Amygdala (tissue), 56 donors: Measurements from ENCODE around the gene PRC1.

Experiments
- DNase-seq, 56 donors: peaks; one replicate each; lab custom pipeline; 2025; lab: John Stamatoyannopoulos, UW

The PRC1 gene

DNA sequence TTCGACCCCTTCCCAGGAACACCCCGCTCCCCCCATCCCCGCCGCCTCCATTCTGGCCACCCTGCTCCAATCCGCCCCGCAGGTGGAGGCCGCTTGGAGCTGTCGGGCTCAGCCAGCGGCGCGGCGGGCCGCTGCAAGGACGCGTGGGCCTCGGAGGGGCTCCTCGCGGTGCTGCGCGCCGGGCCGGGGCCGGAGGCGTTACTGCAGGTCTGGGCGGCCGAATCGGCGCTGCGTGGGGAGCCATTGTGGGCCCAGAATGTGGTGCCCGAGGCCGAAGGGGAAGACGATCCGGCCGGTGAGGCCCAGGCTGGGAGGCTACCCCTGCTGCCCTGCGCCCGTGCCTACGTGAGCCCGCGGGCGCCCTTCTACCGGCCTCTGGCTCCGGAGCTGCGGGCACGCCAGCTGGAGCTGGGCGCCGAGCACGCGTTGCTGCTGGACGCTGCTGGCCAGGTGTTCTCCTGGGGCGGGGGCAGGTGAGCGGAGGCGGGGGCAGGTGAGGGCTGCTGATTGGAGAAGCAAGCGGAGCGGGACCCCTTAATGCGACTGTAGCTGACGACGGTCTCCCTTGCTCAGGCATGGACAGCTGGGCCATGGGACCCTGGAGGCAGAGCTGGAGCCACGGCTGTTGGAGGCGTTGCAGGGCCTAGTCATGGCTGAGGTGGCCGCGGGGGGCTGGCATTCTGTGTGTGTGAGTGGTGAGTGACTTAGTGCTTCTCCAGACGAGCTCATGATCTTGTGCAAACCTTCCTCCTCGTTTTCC, 37.1 kb downstream of the PRC1 start:
- peak in 13 of 56 donors; percentile 14 to 59 (median 45) for DNase-seq

DNA sequence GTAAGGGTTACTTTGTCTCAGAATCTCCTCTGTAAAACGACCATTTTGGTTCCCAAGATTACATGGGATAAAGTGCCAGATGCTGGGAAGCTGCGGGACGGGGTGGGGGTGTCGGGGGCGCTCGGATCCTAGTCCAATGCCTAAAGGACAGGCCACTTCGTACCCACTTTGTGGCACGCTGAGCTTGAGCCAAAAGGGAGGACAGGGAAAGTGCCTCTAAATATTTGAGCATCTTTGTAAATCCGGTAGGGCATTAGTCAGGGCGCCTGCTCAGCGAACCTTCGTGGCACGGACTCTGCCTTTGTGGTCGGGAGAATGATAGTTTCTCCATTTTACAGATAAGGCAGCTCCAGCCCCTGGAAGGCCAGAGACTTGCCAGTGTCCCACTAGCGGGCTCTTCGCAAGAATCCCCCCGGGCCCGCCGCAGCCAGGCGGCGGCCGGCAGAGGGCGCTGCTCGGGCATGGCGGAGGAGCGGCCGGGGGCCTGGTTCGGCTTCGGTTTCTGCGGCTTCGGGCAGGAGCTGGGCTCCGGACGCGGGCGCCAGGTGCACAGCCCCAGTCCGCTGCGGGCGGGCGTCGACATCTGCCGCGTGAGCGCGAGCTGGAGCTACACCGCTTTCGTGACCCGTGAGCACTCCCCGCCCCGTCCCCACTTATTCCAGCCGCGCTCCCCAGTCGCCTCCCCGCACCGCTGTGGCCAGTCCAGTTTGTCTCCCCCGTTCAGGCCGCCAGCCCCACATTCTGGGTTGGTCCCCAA, 37.9 kb downstream of the PRC1 start:
- peak in 49 of 56 donors; percentile 8 to 78 (median 50) for DNase-seq

DNA sequence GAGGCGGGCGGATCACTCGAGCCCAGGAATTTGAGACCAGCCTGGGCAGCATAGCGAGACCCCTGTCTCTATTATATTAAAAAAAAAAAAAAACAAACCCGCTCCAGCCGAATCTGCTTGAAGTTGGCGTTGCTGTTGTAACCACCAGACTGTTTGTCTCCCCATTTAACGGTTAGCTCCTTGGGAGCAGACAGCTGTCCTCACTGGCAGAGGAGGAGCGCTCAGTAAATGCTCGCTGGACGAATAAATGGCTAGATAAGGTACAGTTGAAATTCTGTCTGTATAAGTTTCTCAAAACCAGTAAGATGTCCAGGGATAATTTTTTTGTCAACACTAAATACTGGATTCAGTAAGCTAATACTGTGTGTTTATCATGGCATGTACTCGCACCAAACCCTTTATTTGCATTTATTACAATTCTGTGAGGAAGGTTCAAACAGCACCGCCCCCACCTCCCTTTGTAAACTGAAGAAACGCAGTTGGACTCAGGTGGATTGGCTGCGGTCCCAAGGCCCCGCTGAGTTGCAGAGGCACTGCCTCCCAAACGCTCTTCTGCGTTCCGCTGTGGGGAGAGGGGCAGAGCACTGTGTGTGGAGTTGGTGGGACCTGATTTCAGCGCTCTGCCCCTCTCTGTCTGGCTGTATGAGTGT, 38.6 kb downstream of the PRC1 start:
- no peak for DNase-seq

DNA sequence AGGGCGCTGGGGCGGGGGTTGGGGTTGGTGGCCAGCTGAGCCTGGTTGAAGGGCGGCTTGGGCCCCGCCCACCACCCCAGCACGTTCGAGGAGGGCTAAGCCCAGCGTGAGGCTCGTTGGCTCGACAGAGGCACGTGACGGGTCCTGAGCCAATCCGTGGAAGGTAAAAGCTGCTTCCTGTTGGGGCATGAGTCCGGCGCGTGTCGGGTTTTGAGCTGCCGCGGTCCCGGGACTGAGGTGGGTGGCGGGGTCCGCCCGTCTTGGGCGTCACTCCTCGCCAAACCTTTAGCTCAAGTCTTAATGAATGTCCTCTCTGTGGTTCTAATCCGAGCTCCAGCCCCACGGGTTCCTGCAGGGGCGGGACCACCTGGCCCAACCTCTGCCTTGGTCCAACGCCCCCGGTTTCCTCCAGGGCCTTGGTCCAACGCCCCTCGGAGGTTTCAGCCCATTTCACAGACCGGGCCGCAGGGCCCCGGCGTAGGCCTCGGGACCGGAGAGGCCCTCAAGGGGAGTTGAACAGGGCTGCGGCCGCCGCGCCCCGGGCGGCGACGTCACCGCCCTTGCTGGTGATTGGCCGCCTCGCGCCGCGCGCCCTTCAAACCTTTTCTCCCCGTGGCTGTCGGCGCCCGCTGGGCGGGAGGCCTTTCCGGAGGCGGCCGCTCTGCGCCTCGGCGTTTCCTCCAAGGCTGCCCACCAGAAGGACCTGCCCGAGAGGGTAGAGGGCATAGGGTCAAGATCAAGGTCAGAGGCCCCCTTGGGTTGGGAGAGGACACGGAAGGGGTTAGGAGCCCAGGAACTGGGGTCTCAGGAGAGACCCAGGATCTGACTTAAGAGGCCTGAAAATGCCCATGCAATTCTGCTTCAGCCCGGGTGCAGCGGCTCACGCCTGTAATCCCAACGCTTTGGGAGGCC, 39.4 kb downstream of the PRC1 start, which contains the start of gene RCCD1:
Gene RCCD1, plus strand, starts transcription at position 173 of the 912 bp plus-strand sequence. CDS start 1,851 bp downstream, outside the sequence.
- peak; percentile 23 to 96 (median 88) for DNase-seq

DNA sequence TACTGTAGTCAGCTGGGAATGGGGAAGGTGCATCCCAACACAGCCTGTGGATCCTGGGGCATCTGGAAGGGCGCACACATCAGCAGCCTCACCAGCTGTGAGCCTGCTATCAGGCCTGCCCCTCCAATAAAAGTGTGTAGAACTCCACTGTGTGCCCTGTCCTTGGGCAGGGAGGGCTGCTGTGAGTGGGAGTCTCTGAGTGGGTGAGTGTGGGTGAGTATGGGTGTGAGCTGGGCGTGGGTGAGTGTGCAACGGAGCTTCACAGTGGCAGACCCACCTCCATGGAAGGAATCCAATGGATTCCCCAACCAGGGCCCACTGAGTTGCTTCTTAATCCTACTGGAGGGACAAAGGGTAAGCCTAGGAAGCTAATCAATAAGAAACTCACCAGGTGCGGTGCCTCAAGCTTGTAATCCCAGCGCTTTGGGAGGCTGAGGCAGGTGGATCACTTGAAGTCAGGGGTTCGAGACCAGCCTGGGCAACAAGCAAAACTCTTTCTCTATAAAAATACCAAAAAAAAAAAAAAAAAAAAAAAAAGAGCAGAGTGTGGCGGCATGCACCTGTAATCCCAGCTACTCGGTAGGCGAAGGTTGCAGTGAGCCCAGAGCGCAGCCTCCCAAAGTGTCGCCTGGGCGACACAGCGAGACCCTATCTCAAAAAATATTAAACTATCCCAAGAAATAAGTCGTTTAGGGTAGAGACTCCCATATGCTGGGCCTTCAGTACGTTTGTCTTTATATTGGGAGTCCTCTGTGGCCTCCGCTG, 40.2 kb downstream of the PRC1 start:
- DNase-seq: no peak

DNA sequence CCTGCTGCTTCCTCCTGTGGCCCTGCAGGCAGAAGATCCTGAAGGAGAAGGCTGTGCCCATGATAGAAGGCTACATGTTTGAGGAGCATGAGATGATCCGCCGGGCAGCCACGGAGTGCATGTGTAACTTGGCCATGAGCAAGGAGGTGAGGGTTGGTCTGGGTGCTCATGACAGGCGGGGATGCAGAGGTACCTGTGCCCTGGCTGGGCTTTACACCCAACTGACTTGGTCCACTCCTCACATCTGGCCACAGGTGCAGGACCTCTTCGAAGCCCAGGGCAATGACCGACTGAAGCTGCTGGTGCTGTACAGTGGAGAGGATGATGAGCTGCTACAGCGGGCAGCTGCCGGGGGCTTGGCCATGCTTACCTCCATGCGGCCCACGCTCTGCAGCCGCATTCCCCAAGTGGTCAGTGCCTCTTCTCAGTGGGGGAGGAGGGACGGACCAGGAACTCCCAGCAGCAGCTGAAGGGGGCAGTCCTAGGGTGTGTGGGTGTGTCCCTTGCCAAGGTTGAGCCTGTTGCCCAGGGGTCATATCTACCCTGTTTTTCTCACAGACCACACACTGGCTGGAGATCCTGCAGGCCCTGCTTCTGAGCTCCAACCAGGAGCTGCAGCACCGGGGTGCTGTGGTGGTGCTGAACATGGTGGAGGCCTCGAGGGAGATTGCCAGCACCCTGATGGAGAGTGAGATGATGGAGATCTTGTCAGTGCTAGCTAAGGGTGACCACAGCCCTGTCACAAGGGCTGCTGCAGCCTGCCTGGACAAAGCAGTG, 41.2 kb downstream of the PRC1 start:
- no peak for DNase-seq

DNA sequence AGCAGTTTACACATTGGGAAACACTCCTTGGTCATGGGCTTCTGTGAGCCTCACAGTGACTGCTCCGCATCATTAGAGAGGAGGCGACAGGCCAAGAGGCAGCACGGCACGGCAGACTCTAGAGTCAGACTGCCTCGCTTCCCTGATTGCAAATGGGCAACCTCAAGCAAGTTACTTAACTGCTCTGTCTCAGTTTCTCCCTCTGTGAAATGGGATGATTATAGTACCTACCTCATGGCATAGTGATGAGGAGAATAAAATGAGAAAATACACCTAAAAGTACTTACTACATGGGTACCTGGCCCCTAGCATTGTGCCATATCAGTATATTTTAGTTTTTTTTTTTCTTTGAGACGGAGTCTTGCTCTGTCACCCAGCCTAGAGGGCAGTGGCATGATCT, 43.7 kb downstream of the PRC1 start:
- no peak for DNase-seq

DNA sequence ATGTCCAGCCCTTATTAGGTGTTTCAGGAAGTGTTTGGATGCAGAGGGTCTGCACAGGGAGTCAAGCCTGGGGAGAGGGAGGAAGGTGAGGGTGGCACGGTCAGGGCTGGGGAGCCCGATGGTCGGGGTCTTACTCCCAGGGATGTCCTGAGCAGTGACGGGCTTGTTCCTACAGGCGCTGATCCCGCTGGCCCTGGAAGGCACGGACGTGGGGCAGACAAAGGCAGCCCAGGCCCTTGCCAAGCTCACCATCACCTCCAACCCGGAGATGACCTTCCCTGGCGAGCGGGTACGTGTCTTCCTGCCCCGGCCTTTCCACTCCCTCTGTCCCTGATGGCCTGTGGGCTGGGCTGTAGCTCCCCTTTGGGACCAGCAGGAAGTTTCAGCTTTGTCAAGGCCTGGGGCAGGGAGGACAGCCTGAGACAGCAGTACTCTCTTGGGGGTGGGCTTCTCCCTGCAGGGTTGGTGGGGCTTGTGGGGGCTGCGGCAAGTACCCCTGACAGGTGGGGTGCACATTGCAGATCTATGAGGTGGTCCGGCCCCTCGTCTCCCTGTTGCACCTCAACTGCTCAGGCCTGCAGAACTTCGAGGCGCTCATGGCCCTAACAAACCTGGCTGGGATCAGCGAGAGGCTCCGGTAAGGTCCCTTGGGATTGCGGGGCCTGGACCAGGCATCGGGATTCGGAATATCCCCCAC, 44.2 kb downstream of the PRC1 start:
- DNase-seq: no peak

DNA sequence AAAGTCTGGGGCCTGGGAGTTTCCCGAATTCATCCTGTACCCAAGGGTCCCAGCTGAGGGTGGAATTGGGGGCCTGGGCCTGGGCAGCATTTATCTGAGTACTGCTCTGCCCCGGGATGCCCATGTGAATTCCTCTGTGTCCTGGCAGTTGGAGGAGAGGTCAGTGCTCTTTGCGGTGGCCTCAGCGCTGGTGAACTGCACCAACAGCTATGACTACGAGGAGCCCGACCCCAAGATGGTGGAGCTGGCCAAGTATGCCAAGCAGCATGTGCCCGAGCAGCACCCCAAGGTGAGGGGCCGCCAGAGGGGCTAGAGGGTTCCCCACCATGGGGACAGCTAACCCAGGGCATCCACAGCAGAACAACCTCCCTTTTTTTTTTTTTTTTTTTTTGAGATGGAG, 45.8 kb downstream of the PRC1 start:
- no peak for DNase-seq

DNA sequence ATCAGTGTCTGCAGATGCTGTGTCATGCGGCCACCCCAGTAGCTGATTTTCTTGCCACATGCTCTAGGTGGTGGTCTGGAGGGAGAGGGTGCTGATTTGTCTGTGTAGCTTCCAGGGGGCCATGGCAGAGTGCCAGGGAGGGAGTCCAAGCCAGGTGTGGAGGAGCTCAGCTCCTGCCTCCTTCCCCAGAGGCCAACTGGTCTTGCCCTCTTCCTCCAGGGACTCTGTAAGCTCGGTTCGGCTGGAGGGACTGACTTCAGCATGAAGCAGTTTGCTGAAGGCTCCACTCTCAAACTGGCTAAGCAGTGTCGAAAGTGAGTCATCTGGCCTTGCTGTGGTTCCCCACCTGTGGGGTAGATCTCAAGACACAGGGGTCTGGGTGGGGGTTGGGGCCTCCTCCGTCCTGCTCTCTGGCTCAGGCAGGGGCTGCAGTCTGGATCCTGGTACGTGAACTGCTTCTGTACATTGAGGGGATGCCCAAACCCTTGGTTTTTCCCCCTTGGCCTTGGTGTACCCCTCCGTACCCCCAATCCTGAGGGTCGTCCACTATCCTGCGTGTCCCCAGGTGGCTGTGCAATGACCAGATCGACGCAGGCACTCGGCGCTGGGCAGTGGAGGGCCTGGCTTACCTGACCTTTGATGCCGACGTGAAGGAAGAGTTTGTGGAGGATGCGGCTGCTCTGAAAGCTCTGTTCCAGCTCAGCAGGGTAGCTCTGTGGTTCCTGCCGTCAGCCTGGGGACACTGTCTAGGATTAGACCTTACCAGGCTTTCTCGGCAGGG, 46.6 kb downstream of the PRC1 start:
- DNase-seq: no peak

DNA sequence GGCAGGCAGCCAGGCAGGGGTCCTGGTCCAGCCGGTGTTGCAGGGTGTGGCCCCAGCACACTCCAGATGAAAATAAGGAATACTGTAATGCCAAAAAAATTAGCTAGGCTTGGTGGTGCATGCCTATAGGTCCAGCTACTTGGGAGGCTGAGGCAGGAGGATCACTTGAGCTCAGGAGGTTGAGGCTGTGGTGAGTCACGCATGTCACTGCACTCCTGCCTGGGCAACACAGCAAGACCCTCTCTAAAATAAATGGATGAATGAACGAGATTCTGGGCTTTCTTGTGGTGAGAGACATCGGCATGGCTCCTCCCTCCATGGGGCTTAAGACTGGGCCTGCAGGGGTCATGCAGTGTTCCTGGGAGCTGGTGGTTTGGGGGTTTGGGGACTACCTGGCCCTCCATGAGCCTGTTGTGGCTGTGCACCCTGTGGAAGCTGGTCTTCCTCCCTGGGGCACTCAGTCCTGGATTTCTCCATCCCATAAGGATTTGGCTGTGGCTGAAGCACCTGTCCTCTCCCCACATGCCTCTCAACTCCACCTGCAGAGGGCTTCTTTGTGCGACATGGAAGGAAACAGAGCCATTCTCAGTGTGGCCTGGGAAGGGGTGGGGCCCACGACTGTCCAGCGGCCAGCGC, 47.3 kb downstream of the PRC1 start:
- DNase-seq: no peak

DNA sequence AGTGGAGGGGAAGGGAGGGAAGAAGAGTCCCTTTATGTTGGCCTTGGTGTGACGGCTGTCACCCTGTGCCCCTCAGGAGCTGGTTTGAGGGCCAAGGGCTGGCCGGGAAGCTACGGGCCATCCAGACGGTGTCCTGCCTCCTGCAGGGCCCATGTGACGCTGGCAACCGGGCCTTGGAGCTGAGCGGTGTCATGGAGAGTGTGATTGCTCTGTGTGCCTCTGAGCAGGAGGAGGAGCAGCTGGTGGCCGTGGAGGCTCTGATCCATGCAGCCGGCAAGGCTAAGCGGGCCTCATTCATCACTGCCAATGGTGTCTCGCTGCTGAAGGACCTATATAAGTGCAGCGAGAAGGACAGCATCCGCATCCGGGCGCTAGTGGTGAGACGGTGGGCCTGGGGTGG, 47.8 kb downstream of the PRC1 start:
- DNase-seq: no peak

DNA sequence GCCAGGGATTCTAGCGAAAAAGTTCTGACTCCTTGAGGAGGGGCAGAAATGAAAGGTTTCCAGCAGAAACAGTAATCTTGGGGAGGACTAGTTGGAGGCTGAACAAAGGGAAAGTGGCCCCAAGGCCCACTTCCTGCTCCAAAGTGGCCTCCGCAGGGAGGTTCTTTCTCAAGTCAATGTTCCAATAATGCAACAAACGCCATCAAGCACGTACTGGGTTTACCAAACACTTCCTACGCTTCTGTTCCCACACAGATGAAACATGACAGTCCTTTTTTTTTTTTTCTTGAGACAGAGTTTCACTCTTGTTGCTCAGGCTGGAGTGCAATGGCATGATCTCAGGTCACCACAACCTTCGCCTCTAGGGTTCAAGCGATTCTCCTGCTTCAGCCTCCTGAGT, 49.2 kb downstream of the PRC1 start:
- DNase-seq: no peak

DNA sequence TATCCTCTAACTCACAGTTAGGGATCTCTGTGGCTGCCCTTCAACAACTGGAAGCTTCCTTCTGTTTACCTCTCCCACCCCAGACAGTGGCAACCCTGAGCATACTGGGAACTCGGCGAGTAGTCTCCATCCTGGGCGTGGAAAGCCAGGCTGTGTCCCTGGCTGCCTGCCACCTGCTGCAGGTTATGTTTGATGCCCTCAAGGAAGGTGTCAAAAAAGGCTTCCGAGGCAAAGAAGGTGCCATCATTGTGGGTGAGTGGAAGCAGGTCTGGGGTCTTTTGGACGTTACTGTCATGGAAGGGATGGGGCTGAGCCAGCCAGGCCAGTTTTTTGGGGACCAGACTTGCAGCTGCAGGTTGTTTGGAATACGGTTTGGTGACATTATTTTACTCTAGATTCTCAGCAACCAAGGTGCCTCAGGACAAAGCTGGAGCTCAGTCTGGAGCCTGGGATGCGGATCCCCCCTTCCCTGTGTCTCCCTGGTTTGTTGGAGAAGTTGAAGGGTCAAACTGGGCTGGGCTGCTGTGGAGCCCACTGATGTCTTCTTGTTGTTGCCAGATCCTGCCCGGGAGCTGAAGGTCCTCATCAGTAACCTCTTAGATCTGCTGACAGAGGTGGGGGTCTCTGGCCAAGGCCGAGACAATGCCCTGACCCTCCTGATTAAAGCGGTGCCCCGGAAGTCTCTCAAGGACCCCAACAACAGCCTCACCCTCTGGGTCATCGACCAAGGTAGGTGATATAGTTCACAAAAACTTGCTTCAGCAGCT, 51.8 kb downstream of the PRC1 start:
- DNase-seq: no peak

DNA sequence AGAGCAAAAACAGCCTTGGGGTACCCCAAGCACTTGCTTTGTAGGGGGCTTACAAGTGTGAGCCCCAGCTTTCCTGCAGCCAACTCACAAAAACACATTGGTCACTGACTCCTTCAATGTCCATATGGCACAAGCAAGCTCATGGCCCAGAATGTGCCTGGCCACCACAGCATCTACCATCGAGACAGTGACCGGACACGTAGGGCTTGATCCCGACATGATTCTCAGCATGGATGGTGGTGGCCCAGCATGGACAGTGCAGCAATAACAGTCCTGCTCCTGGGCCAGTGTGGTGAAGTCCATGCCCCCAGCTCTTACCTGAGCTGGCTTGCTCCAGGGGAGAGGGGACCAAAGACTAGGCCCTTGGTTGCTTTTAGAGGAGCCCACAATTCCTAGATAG, 53.3 kb downstream of the PRC1 start:
- DNase-seq: no peak

DNA sequence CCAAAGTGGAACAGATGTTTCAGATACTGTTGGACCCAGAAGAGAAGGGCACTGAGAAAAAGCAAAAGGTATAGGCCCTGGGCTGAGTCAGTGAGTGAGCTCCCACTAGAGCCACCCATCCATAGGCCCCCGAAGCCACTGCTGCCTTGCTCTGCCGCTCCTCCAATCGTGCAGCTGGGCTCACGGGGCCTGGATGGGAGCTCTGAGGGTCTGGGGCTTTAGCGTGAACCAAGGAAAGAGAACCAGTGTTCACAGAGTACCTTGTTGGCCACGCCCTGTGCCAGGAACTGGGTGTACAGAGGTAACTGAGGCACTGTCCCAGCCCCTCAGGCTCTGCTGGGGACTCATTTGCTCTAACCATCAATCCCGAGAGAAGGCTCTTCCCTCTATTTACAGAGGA, 54.6 kb downstream of the PRC1 start:
- no peak for DNase-seq
